GM21528 (cell line): ENCODE measurements around the gene SLC2A14.
"Not testable (repeated sequence)": the region's sequence is repeated elsewhere in the genome, so short reads cannot be mapped to it uniquely, and the experiment has no call there.

Experiments used
- ATAC-seq: cut with Tn5 transposase; IDR thresholded peaks from one replicate; pipeline ENCODE4 v1.9.1; 2021; ENCODE audit warnings: mild to moderate bottlenecking, moderate library complexity; ENCODE audit not compliant: unreplicated experiment, low FRiP score

The SLC2A14 gene

GRCh38 chr12:7835766-7836165, 36.9 kb downstream of the SLC2A14 start:
- ATAC-seq: no peak

DNA sequence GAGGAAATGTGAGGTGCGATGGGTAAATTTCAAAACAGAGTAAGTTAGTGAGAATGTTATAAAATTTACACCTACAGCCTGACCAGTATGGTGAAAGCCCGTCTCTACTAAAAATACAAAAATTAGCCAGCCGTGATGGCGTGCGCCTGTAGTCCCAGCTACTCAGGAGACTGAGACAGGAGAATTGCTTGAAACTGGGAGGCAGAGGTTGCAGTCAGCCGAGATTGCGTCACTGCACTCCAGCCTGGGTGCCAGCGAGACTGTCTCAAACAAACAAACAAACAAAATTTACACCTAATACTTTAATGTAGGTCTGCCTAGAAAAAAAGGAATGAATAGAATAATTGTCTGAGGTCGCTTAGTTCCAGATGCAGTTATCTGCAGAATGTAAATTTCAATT, 37.6 kb downstream of the SLC2A14 start:
- no peak for ATAC-seq

DNA sequence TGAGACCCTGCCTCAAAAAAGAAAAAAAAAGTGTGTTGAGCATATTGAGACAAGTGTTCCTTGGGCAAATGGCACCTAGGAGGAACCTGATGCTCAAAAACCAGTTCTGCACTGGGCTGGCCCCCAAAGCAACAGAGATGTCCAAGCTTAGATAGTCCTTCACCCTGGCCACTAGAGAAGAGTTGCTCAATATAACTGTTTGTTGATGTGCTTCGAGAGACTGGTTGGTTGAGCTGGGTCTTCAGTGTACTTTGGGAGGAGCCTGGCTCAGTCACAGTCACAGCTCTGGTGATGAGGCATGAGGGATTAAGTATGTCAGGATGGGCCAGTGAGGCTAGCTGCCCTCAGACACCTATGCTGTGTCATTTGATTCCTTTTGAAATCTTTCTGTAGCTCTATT, 38.0 kb downstream of the SLC2A14 start:
- no peak for ATAC-seq

GRCh38 chr12:7833831-7834230, 38.9 kb downstream of the SLC2A14 start:
- ATAC-seq: no peak

GRCh38 chr12:7833201-7833600, 39.5 kb downstream of the SLC2A14 start:
- not testable (repeated sequence) for ATAC-seq

DNA sequence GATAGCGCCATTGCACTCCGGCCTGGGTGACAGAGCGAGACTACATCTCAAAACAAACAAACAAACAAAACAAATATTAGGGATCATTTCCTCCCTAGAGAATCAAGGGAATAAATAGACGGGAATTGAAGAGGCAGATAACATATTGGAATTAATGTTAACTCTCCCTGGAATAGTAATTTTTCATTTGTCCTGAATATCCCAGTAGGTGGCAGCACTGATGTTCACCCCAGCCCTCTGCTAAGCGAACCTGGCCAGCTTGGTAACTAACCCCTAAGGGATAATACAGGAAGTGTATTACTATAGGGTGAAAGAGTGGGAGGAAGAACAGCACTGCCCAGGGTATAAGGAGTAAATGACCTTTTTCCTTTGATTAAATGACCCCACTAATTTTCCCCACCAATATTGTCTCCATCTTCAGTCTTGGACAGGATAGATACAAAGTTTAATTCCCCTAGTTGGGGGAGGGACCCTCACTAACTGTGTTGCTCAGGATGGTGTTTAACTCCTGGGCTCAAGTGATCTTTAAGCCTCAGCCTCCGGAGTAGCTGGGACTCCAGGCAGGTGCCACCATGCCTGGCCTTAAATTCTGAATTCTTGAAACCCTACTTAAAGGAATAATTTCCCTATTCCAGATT, 40.5 kb downstream of the SLC2A14 start:
- ATAC-seq: no peak

DNA sequence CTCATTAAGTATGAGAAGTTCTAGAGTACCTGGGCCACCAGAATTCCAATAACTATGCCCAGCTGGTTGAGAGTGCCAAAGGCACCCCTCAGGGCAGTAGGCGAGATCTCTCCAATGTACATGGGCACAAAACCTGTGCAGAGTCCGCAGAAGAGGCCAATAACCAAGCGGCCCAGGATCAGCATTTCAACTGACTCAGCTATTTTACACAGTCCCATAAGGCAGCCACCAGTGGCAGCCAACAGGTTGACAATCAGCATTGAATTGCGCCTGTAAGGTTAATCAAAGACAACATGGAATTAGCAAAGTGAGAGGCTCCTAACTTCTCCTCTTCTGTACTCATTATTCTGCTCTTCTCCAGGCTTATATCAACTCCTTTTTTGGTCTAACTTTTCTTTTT, 43.0 kb downstream of the SLC2A14 start:
- ATAC-seq: not testable (repeated sequence)

DNA sequence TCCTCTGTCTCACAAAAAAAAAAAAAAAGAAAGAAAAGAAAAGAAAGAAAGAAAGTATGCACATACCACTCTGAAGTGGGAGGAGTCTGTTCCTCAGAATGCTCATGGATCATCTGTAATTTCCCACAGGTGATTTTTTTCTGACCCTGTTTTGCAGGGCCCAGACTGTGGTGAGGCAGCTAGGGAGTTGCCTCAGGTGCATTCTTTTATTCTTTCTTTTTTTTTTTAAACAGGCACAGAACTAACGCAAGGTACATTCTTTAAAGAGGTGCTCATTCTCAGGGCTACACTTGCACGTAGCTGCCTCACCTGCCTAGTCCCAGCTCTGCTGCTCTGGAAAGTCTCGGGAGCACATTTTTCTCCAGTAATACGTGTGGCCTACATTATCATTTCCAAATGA, 47.0 kb downstream of the SLC2A14 start:
- not testable (repeated sequence) for ATAC-seq

DNA sequence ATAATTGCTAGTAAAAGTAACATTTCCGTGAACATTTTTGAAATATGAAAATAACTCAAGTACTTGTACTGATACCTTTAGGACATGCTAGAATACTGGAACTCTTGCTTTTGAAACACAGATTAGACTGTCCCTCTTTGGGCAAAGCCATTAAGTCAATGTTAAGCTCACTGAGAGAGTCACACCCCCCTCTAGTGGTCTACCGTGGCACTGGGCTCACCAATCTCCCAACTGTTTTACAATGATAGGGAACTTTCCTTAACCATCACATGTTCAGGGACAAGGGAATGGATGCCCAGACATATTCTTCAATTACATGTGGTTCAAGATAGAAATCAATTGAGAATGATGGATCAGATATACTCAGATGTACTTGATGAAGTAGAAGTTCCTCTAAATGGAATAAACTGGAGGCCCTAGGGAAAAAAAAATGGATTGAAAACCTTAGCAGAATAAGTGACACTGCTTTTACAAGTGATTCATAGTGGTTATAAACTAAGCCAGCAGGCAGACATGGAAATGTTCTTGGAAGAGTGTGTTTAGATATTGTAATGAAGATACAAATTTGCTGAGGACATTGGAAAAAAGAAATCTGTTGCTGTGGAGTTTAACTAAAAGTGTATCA, 65.7 kb downstream of the SLC2A14 start:
- no peak for ATAC-seq

GRCh38 chr12:7806319-7806718, 66.4 kb downstream of the SLC2A14 start:
- ATAC-seq: not testable (repeated sequence)

GRCh38 chr12:7801460-7801859, 71.3 kb downstream of the SLC2A14 start:
- no peak for ATAC-seq

DNA sequence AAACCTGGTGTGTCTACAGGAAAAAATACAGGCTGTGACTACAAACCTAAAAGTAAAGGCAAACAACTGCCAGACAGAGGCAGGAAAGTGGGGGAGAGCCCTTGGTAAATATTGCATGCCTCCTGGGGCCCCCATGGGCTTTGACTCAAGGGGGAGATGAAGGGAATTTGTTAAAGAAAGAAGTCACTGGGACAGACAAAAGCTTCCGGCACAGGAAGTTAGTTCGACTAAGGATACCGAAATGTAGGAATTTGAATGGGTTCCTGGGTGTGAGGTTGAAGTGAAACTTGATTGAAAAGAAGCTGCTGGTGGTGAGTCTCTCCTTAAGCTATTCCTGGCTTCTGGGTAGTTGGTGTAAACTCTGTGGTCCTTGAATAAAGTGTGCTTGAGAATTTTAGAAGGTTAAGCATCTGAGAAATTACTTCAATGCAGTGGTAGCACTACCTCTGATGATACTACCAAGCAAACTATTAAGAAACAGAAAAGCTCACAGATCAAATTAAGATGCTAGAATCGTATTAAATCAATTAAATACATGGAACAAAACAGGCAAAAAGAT, 73.9 kb downstream of the SLC2A14 start:
- not testable (repeated sequence) for ATAC-seq

DNA sequence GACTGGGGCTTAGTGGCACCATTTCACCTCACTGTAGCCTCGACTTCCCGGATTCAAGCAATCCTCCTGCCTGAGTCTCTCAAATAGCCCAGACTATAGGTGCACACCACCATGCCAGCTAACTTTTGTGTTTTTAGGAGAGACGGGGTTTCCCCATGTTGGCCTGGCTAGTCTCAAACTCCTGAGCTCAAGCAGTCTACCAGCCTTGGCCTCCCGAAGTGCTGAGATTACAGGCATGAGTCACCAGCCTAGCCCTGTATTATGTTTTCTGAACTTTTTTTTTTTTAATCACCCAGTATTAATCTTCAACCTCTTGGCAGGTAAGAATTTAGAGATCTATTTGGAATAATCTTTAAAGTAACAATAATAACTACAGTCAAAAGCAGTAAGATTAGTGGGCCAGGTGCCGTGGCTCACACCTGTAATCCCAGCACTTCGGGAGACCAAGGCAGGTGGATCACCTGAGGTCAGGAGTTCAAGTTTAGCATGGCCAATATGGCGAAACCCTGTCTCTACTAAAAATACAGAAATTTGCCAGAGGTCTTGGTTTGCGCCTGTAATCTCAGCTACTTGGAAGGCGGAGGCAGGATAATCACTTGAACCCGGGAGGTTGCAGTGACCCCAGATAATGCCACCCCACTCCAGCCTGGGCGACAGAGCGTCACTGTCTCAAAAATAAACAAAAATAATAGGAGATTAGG, 74.9 kb downstream of the SLC2A14 start:
- ATAC-seq: no peak

GRCh38 chr12:7797269-7797668, 75.4 kb downstream of the SLC2A14 start:
- not testable (repeated sequence) for ATAC-seq

GRCh38 chr12:7793211-7793610, 79.5 kb downstream of the SLC2A14 start:
- no peak for ATAC-seq

- not testable (repeated sequence) for ATAC-seq
Observed at GRCh38 chr12:7788884-7789528, 83.7 kb downstream of the SLC2A14 start, which contains the start of gene NANOG. NANOG (plus strand) TSS chr12:7789402; CDS start chr12:7789615, 213 bp downstream.

- no peak for ATAC-seq
Observed at GRCh38 chr12:7788294-7788660, 84.4 kb downstream of the SLC2A14 start.

GRCh38 chr12:7787574-7788293, 85.0 kb downstream of the SLC2A14 start:
- no peak for ATAC-seq

- ATAC-seq: no peak
Observed at GRCh38 chr12:7784701-7785100, 88.0 kb downstream of the SLC2A14 start.

- ATAC-seq: not testable (repeated sequence)
Observed at GRCh38 chr12:7783433-7783832, 89.3 kb downstream of the SLC2A14 start.
